B cell (primary cell): ENCODE results near the gene GLB1L2. TPM values are rescaled to one million over a fixed set of nuclear protein-coding genes. Genes with fewer than 3 reads are reported as not detected.

ENCODE experiments used
- ATAC-seq: fragments of 200-7000 bp; cut with Tn5 transposase; one replicate; pipeline ENCODE4 v1.10.0; 2021; ENCODE audit warnings: low read depth, mild to moderate bottlenecking, moderate number of reproducible peaks, moderate library complexity
- CTCF ChIA-PET: fragments of 350-600 bp; sonication (Branson Sonifier 250); formaldehyde crosslinking; loops from one replicate; lab custom pipeline; 2021; ENCODE audit warnings: antibody characterized with exemption, inconsistent platforms; lab: Charles Lee
- POLR2A ChIA-PET: fragments of 350-600 bp; sonication (Branson Sonifier 250); formaldehyde crosslinking; loops from one replicate; lab custom pipeline; 2021; ENCODE audit warnings: antibody characterized with exemption; lab: Charles Lee
- DNase-seq: peaks from one replicate; pipeline ENCODE4 v3.0.0; 2013
- H2AFZ ChIP-seq: 2 replicates; pipeline ENCODE4 v1.6.1; 2012; ENCODE audit warnings: mild to moderate bottlenecking, low read depth, low read length; ENCODE audit not compliant: insufficient read depth, poor library complexity, severe bottlenecking
- H3K27ac ChIP-seq, 2 donors: 1 replicate in 1 of 2; 2 replicates in 1 of 2; pipeline ENCODE4 v1.5.1; 2012 to 2013; ENCODE audit warnings: low read length in 2 of 2, mild to moderate bottlenecking in 2 of 2, moderate library complexity in 1 of 2
- H3K27me3 ChIP-seq, 4 experiments: fragments of 200-600 bp in 1 of 4; sonication (generic) in 1 of 4; replicated peaks in 1 of 4; 1 replicate in 2 of 4; 2 replicates in 2 of 4; pipeline versions ENCODE4 v1.6.1 to v1.7.0; 2013 to 2016; ENCODE audit warnings: low read length in 3 of 4, mild to moderate bottlenecking in 2 of 4, mixed read lengths in 1 of 4, moderate library complexity in 1 of 4; ENCODE audit not compliant: insufficient read depth in 4 of 4, control insufficient read depth in 3 of 4; ENCODE audit errors: control extremely low read depth in 1 of 4
- H3K36me3 ChIP-seq, 2 experiments: replicated peaks in 1 of 2; 1 replicate in 1 of 2; 2 replicates in 1 of 2; pipeline versions ENCODE4 v1.6.1 to v1.7.1; 2013; ENCODE audit warnings: low read length in 1 of 2; ENCODE audit not compliant: insufficient read depth in 2 of 2, control insufficient read depth in 1 of 2; ENCODE audit errors: control extremely low read depth in 1 of 2, extremely low read depth in 1 of 2
- H3K4me1 ChIP-seq, 2 donors: fragments of 200-600 bp in 1 of 2; sonication (generic) in 1 of 2; 1 replicate in 1 of 2; 2 replicates in 1 of 2; pipeline versions ENCODE4 v1.5.1 to v1.6.1; 2013 to 2017; ENCODE audit warnings: low read length in 2 of 2; ENCODE audit not compliant: control insufficient read depth in 2 of 2, insufficient read depth in 2 of 2
- H3K4me2 ChIP-seq: replicated peaks from 2 replicates; pipeline ENCODE3; 2012; ENCODE audit warnings: mild to moderate bottlenecking, low read depth, low read length; ENCODE audit not compliant: poor library complexity, severe bottlenecking
- H3K4me3 ChIP-seq, 5 experiments: fragments of 200-600 bp in 1 of 5; sonication (generic) in 1 of 5; 1 replicate in 3 of 5; 2 replicates in 2 of 5; pipeline versions ENCODE4 v1.5.1 to v1.7.0; 2011 to 2016; ENCODE audit warnings: low read length in 4 of 5, mild to moderate bottlenecking in 4 of 5, low read depth in 2 of 5, control low read depth in 1 of 5, moderate library complexity in 1 of 5; ENCODE audit not compliant: insufficient read depth in 1 of 5; ENCODE audit errors: control extremely low read depth in 1 of 5, extremely low read depth in 1 of 5
- H3K79me2 ChIP-seq: fragments of 200-600 bp; sonication (generic); one replicate; pipeline ENCODE4 v1.6.0; 2016; ENCODE audit warnings: low read length; ENCODE audit not compliant: control insufficient read depth, insufficient read depth
- H3K9ac ChIP-seq: fragments of 200-600 bp; sonication (generic); 2 replicates; pipeline ENCODE4 v1.6.1; 2017; ENCODE audit warnings: mild to moderate bottlenecking, low read length, moderate library complexity
- H3K9me3 ChIP-seq, 3 donors: one replicate each; pipeline versions ENCODE4 v1.6.1 to v1.7.1; 2013; ENCODE audit warnings: low read length in 2 of 3; ENCODE audit not compliant: control insufficient read depth in 2 of 3, insufficient read depth in 1 of 3; ENCODE audit errors: control extremely low read depth in 1 of 3
- H4K20me1 ChIP-seq: 2 replicates; pipeline ENCODE4 v1.6.0; 2012; ENCODE audit warnings: mild to moderate bottlenecking, low read length; ENCODE audit not compliant: insufficient read depth, control insufficient read depth, poor library complexity, severe bottlenecking
- H3K27ac Mint-ChIP-seq: one replicate; pipeline ENCODE4 v1.8.0; 2021; ENCODE audit warnings: mixed read lengths
- H3K27me3 Mint-ChIP-seq: one replicate; pipeline ENCODE4 v1.8.0; 2021; ENCODE audit warnings: mixed read lengths
- H3K4me1 Mint-ChIP-seq: one replicate; pipeline ENCODE4 v1.8.0; 2021; ENCODE audit warnings: mixed read lengths
- H3K4me3 Mint-ChIP-seq: one replicate; pipeline ENCODE4 v1.8.0; 2021; ENCODE audit warnings: mixed read lengths
- H3K9me3 Mint-ChIP-seq: one replicate; pipeline ENCODE4 v1.8.0; 2022; ENCODE audit warnings: mixed read lengths; ENCODE audit not compliant: insufficient read depth
- EZH2 ChIP-seq: IDR thresholded peaks from 2 replicates; pipeline ENCODE4 v1.6.1; 2012; ENCODE audit warnings: borderline replicate concordance, low read depth, mild to moderate bottlenecking, moderate library complexity, low read length; ENCODE audit not compliant: insufficient read depth, poor library complexity, severe bottlenecking
- WGBS: methylation state at CpG from one replicate; pipeline ENCODE4 v1.1.5; 2013; ENCODE audit warnings: missing lambda C conversion rate; ENCODE audit not compliant: insufficient coverage; 5-methylcytosine and 5-hydroxymethylcytosine counted together
- intact Hi-C: fragments of 100-400 bp; cut with micrococcal nuclease; formaldehyde crosslinking; loops from one replicate; pipeline ENCODE4 v1.10.0; 2022
- polyA plus RNA-seq: library from polyadenylated mRNA; depleted of rRNA; stranded (reverse); fragments of >200 nt; gene quantifications from 2 replicates; pipeline ENCODE4 v1.2.3, GENCODE V29; 2012
- total RNA-seq, 2 donors: library from RNA; stranded (reverse); fragments of 120-200 nt in 1 of 2; gene quantifications; 1 replicate in 1 of 2; 2 replicates in 1 of 2; pipeline versions ENCODE4 v1.2.3 to v1.2.4, GENCODE V29; 2013 to 2022
- TF ChIP-seq, protein P1 (sequence below): fragments of 200-600 bp; IDR thresholded peaks from one replicate; pipeline ENCODE4 v1.8.0; 2022; ENCODE audit warnings: antibody characterized with exemption, mild to moderate bottlenecking

Gene GLB1L2
- total and polyA plus RNA-seq, 2 donors (not counting 1 experiment from before 2014, with no cell fraction given) = 0.31 to 0.44 TPM

DNA sequence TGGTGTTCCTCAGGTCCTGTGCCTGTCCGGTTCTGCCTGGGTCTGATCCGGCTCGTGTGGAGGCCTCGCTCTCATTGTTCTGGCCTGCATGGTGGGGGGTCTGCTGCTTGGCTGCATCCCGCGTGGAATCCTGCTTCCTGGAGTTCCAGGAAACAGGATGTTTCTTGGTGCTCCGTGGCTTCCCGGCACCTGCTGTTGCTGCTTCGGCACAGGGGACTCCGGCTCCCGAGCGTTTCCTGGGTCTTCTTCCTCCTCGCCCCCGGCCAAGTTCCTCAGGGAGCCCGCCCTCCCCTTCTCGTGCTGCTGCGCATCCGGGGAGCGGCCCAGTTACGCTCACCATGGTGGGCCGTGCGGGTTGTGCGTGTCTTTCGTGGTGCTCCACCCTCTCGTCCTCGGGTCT is 29.9 kb downstream of the GLB1L2 start:
- Mint-ChIP-seq H3K27me3 (peaks cover 30% of the 10 kb centered on the region), H3K4me1 (peaks cover 2% of the 10 kb centered on the region), H3K9me3 (no peaks in the 10 kb centered on the region), H3K4me3 (no peak overlapping the region), H3K27ac (no peak overlapping the region)
- peaks cover 0 to 4% (median 0%) of the 10 kb centered on the region in 4 experiments for H3K27me3 ChIP-seq
- intact Hi-C loops = no loop called here
- H3K36me3 ChIP-seq = no peaks in the 10 kb centered on the region
- no peak overlapping the region for H3K9ac ChIP-seq
- TF ChIP-seq, protein P1, sequence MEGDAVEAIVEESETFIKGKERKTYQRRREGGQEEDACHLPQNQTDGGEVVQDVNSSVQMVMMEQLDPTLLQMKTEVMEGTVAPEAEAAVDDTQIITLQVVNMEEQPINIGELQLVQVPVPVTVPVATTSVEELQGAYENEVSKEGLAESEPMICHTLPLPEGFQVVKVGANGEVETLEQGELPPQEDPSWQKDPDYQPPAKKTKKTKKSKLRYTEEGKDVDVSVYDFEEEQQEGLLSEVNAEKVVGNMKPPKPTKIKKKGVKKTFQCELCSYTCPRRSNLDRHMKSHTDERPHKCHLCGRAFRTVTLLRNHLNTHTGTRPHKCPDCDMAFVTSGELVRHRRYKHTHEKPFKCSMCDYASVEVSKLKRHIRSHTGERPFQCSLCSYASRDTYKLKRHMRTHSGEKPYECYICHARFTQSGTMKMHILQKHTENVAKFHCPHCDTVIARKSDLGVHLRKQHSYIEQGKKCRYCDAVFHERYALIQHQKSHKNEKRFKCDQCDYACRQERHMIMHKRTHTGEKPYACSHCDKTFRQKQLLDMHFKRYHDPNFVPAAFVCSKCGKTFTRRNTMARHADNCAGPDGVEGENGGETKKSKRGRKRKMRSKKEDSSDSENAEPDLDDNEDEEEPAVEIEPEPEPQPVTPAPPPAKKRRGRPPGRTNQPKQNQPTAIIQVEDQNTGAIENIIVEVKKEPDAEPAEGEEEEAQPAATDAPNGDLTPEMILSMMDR = no peak
- TF ChIP-seq EZH2 = no peak
- 72% methylated on average over 16 of the region's 26 CpGs for WGBS
- no peak overlapping the region for H3K27ac ChIP-seq
- ChIA-PET CTCF (no interaction called here), POLR2A (no interaction called here)
- no peak for ATAC-seq
- H3K4me2 ChIP-seq = no peak overlapping the region
- H3K9me3 ChIP-seq = peaks cover 0 to 18% (median 0%) of the 10 kb centered on the region in 3 donors
- no peak for DNase-seq
- H2AFZ ChIP-seq = no peak overlapping the region
- no peaks in the 10 kb centered on the region for H3K4me1 ChIP-seq
- no peaks in the 10 kb centered on the region for H4K20me1 ChIP-seq
- no peak overlapping the region for H3K4me3 ChIP-seq
- H3K79me2 ChIP-seq = no peaks in the 10 kb centered on the region

DNA sequence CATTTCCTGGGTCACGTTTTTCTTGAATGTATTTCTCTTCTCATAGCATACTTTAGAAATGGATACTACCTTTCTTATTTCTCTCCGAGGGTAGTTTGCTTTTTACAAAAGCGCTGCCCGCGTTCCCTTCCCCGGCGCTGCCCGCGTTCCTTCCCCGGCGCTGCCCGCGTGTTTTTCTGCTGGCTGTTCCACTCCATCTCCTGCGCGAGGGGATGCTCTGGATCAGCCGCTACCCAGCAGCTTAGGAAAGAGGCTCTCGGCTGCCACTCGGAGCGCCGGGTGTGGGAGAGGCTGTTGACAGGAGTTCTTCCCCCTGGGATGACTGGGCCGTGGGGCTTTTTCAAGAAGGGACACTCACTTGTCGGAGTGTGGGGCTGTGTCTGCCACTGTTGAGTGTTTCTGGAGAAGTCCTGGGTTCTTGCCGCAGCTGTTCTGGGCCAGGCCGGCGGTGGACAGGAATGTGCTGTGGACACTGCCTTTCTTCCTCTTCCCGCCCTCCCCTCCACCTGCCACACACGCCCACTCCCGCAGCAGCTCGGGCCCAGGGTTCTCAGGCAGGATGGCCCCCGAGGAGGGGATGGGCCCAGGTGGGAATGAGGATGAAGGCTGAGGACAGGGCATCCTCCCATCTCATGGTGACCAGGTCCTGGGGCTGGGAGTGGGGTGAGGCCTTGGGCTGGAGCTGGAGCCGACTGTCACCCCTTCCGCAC is 30.6 kb downstream of the GLB1L2 start:
- Histone ChIP-seq H3K9ac (no peak overlapping the region), H3K9me3 (peaks cover 0 to 18% (median 0%) of the 10 kb centered on the region in 3 donors), H3K36me3 (no peaks in the 10 kb centered on the region), H3K4me1 (no peaks in the 10 kb centered on the region), H4K20me1 (no peaks in the 10 kb centered on the region), H3K4me2 (no peak overlapping the region), H3K4me3 (no peak overlapping the region), H3K79me2 (no peaks in the 10 kb centered on the region), H2AFZ (no peak overlapping the region), H3K27me3 (peaks cover 0 to 4% (median 0%) of the 10 kb centered on the region in 4 experiments), H3K27ac (no peak overlapping the region)
- peaks cover 2% of the 10 kb centered on the region for H3K4me1 Mint-ChIP-seq
- 95% methylated on average over 25 of the region's 32 CpGs for WGBS
- no peaks in the 10 kb centered on the region for H3K9me3 Mint-ChIP-seq
- TF ChIP-seq, protein P1 = no peak
- no peak for TF ChIP-seq EZH2
- ATAC-seq (no peak), DNase-seq (no peak)
- intact Hi-C loops = no loop called here
- H3K4me3 Mint-ChIP-seq = no peak overlapping the region
- H3K27ac Mint-ChIP-seq = no peak overlapping the region
- H3K27me3 Mint-ChIP-seq = peaks cover 24% of the 10 kb centered on the region
- ChIA-PET POLR2A (no interaction called here), CTCF (no interaction called here)
